ENCODE results near the gene MBD3L3. TPM values are rescaled to one million over a fixed set of nuclear protein-coding genes. Genes with fewer than 3 reads are reported as not detected.

The MBD3L3 gene
- total RNA-seq, 4 donors from 2014 or later: not detected

- WGBS: 76% methylated on average over 6 of the region's 6 CpGs
- Histone ChIP-seq H3K4me1 (no peaks in the 10 kb centered on the region), H3K9me3 (no peaks in the 10 kb centered on the region), H3K27ac (no peak overlapping the region), H3K36me3 (no peaks in the 10 kb centered on the region), H3K4me3 (no peak overlapping the region), H3K27me3 (no peaks in the 10 kb centered on the region)
- no peak for TF ChIP-seq CTCF (IDR thresholded peaks at IDR 0.05)
- TF ChIP-seq POLR2A (IDR thresholded peaks at IDR 0.05): no peak
- TF ChIP-seq POLR2AphosphoS5 (IDR thresholded peaks at IDR 0.05): no peak
- no peak for TF ChIP-seq EP300 (IDR thresholded peaks at IDR 0.05)
- no peak for DNase-seq (ENCODE audit: low spot score in 2 of 2)
Observed at GRCh38 chr19:7018828-7019227, 39.6 kb downstream of the MBD3L3 start.

- Histone ChIP-seq H3K4me1 (no peaks in the 10 kb centered on the region), H3K4me3 (no peak overlapping the region), H3K27ac (no peak overlapping the region), H3K9me3 (no peaks in the 10 kb centered on the region), H3K36me3 (no peaks in the 10 kb centered on the region), H3K27me3 (no peaks in the 10 kb centered on the region)
- TF ChIP-seq CTCF (IDR thresholded peaks at IDR 0.05) (no peak), POLR2A (IDR thresholded peaks at IDR 0.05) (no peak), POLR2AphosphoS5 (IDR thresholded peaks at IDR 0.05) (no peak), EP300 (IDR thresholded peaks at IDR 0.05) (no peak)
- WGBS: 72% methylated on average over 4 of the region's 4 CpGs
- DNase-seq (ENCODE audit: low spot score in 2 of 2): no peak
Observed at GRCh38 chr19:7013678-7014077, 44.8 kb downstream of the MBD3L3 start.

GRCh38 chr19:7010722-7011593 lies 47.5 kb downstream of the MBD3L3 start:
- Histone ChIP-seq H3K36me3 (no peaks in the 10 kb centered on the region), H3K4me3 (no peak overlapping the region), H3K4me1 (no peaks in the 10 kb centered on the region), H3K27ac (no peak overlapping the region), H3K27me3 (no peaks in the 10 kb centered on the region), H3K9me3 (no peaks in the 10 kb centered on the region)
- TF ChIP-seq POLR2A (IDR thresholded peaks at IDR 0.05): no peak
- TF ChIP-seq EP300 (IDR thresholded peaks at IDR 0.05): no peak
- no peak for TF ChIP-seq POLR2AphosphoS5 (IDR thresholded peaks at IDR 0.05)
- DNase-seq (ENCODE audit: low spot score in 2 of 2): no peak
- WGBS: 72% methylated on average over 12 of the region's 12 CpGs

GRCh38 chr19:7007859-7008258 lies 50.6 kb downstream of the MBD3L3 start:
- H3K4me1 ChIP-seq: no peaks in the 10 kb centered on the region
- TF ChIP-seq POLR2A (IDR thresholded peaks at IDR 0.05): no peak
- TF ChIP-seq EP300 (IDR thresholded peaks at IDR 0.05): no peak
- TF ChIP-seq CTCF (IDR thresholded peaks at IDR 0.05): no peak
- no peak for TF ChIP-seq POLR2AphosphoS5 (IDR thresholded peaks at IDR 0.05)
- WGBS: 71% methylated on average over 4 of the region's 4 CpGs
- H3K4me3 ChIP-seq: no peak overlapping the region
- no peak overlapping the region for H3K27ac ChIP-seq
- no peaks in the 10 kb centered on the region for H3K9me3 ChIP-seq
- H3K27me3 ChIP-seq: no peaks in the 10 kb centered on the region
- no peak for DNase-seq (ENCODE audit: low spot score in 2 of 2)
- H3K36me3 ChIP-seq: no peaks in the 10 kb centered on the region

Other genes starting within 250 kb of the MBD3L3 start
- not detected for gene ADGRE1, start 171.1 kb downstream of the MBD3L3 start, total RNA-seq
- gene MBD3L2B, start 37.2 kb downstream of the MBD3L3 start, total RNA-seq: not detected
- gene MBD3L5, start 28.1 kb downstream of the MBD3L3 start, total RNA-seq: not detected
- gene MBD3L4, start 18.5 kb downstream of the MBD3L3 start, total RNA-seq: not detected
- gene MBD3L2, start 9.4 kb downstream of the MBD3L3 start, total RNA-seq: not detected
- gene ZNF557, start 11.0 kb upstream of the MBD3L3 start, total RNA-seq: 1 to 10 TPM; 6.7 to 9.9 (median 7.7) TPM
- gene INSR, start 235.7 kb upstream of the MBD3L3 start, total RNA-seq: 100 to 1,000 TPM in 1 of 4 donors, 10 to 100 TPM in 3; 51.5 to 173 (median 77.8) TPM

Data from suprapubic skin (tissue), 4 donors.